Measurements from ENCODE around the gene LRMDA. TPM values are rescaled to one million over a fixed set of nuclear protein-coding genes. Genes with fewer than 3 reads are reported as not detected.

LRMDA gene
- polyA plus RNA-seq, 2 of the 4 experiments (the other 2 are of a cell fraction), result 4.6 to 5.2 TPM

DNA sequence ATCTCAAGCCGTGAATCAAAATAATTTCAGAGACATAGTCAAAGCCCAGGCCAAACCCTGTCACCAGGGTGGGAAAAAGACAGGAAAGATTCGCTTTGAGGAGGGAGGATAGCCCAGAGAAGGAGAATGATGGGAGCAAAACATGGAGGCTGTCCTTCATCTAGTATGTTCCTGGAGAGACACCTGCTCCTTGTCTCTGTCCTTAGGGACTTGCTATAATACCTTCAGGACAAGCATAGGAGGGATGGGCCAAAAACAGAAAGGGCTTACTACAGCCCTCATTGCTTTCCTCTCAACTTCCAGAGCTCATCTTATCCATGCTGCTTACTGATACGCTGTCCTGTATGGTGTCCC lies 593.7 kb downstream of the LRMDA start:
- 55% methylated on average over 3 of the region's 3 CpGs for WGBS (ENCODE audit: missing lambda C conversion rate)

DNA sequence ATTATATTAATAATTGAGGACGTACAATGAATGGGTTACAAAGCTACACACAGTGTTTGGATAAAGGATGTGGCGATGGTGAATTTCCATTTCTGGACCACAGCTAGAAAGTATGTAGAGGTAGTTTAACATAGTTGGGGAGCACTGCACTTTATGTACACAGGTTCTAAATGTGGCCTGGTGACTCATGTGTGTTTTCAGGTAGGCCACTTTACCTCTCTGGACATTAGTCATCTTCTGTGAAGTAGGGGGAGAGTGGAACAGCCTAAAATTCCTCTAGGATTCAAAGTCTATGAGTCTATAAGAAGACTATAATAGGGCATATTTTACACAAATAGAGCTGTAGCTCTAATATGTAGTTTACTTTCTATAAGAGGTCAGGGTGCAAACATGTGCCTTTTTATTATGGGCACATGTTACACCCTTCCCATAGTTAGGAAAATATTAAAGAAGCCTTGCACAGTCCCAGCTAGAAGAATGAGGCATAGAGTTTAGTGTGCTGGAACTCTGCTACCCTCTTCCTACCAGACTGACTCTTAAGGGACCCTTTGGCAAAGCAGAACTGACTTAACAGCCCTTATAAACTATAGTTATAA lies 594.9 kb downstream of the LRMDA start:
- Histone ChIP-seq H3K4me2 (no peak overlapping the region), H3K27ac (no peak overlapping the region), H3K4me1 (no peaks in the 10 kb centered on the region), H3K9me3 (no peaks in the 10 kb centered on the region), H3K4me3 (no peak overlapping the region)
- DNase-seq (ENCODE audit: low read depth in 1 of 2, low spot score in 1 of 2) (no peak), FAIRE-seq (no peak), ATAC-seq (no peak)
- TF ChIP-seq, protein P1, sequence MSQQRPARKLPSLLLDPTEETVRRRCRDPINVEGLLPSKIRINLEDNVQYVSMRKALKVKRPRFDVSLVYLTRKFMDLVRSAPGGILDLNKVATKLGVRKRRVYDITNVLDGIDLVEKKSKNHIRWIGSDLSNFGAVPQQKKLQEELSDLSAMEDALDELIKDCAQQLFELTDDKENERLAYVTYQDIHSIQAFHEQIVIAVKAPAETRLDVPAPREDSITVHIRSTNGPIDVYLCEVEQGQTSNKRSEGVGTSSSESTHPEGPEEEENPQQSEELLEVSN (IDR thresholded peaks at IDR 0.05; ENCODE audit: borderline replicate concordance, low read depth), result no peak
- TF ChIP-seq FOSL2 (IDR thresholded peaks at IDR 0.05) (no peak), FOSL2 (CRISPR knock-in tag; IDR thresholded peaks at IDR 0.05) (peak; percentile 9; the same call in 1 of the 2 replicates)
- ChIA-PET POLR2A (interaction anchor here (0.5 to 1.0 kb wide), 2 partner anchors 9 to 624 kb away, joined by 4 read pairs; partner anchors contain the start of gene ZNF503), CTCF (interaction anchor here (0.7 to 4.7 kb wide), 8 partner anchors 10 to 631 kb away, joined by 3 to 40 read pairs (median 4); partner anchors contain the start of gene ZNF503)
- 83% methylated on average over 2 of the region's 2 CpGs for WGBS (ENCODE audit: missing lambda C conversion rate)

More for the DNA sequence above, 593.7 kb downstream of the LRMDA start:
- ChIA-PET CTCF (interaction anchor here (0.7 to 4.7 kb wide), 2 partner anchors 11 to 517 kb away, joined by 3 to 40 read pairs; no protein-coding TSS in a partner anchor), POLR2A (no interaction called here)
- FAIRE-seq (no peak), ATAC-seq (no peak), DNase-seq (ENCODE audit: low read depth in 1 of 2, low spot score in 1 of 2) (no peak)
- H3K4me2 ChIP-seq, result no peak overlapping the region
- H3K4me3 ChIP-seq, result no peak overlapping the region
- TF ChIP-seq ZSCAN20 (CRISPR knock-in tag; IDR thresholded peaks at IDR 0.05) (no peak), RNF2 (IDR thresholded peaks at IDR 0.05; ENCODE audit: borderline replicate concordance, low read depth) (no peak), KDM5A (IDR thresholded peaks at IDR 0.05) (no peak), SMC3 (IDR thresholded peaks at IDR 0.05) (no peak), CTCF (IDR thresholded peaks at IDR 0.05) (no peak), CBX8 (IDR thresholded peaks at IDR 0.05) (no peak), ZNF302 (CRISPR knock-in tag; IDR thresholded peaks at IDR 0.05) (no peak), ELK1 (IDR thresholded peaks at IDR 0.05; ENCODE audit: low read depth, low read length) (no peak), EHMT2 (IDR thresholded peaks at IDR 0.05; ENCODE audit: low read depth) (no peak), MAFK (IDR thresholded peaks at IDR 0.05; ENCODE audit: partially characterized antibody) (no peak), EHF (CRISPR knock-in tag; IDR thresholded peaks at IDR 0.05) (no peak)
- no peaks in the 10 kb centered on the region for H3K9me3 ChIP-seq
- H3K27ac ChIP-seq, result no peak overlapping the region
- H3K4me1 ChIP-seq, result no peaks in the 10 kb centered on the region

- Histone ChIP-seq H3K27ac (no peak overlapping the region), H3K9me3 (no peaks in the 10 kb centered on the region), H3K4me2 (no peak overlapping the region), H3K4me1 (no peaks in the 10 kb centered on the region), H3K4me3 (no peak overlapping the region)
- ATAC-seq, result 0 out of 6 replicates have a peak, but pooled peaks of 1 of the 2 experiments have one; percentile 62
- 91% methylated on average over 1 of the region's 1 CpG for WGBS (ENCODE audit: missing lambda C conversion rate)
- DNase-seq (ENCODE audit: low read depth in 1 of 2, low spot score in 1 of 2), result peak in 1 of 2 experiments; percentile 16
- FAIRE-seq, result no peak
- ChIA-PET CTCF (interaction anchor here (1.0 to 4.7 kb wide), 6 partner anchors 9 to 632 kb away, joined by 3 to 40 read pairs (median 4); partner anchors contain the start of gene ZNF503), POLR2A (interaction anchor here (1.0 kb wide), 1 partner anchor 625 kb away, joined by 4 read pairs; the partner anchor contains the start of gene ZNF503)
- TF ChIP-seq, protein P1 (IDR thresholded peaks at IDR 0.05; ENCODE audit: borderline replicate concordance, low read depth), result no peak
- no peak for TF ChIP-seq NPAS2 (CRISPR knock-in tag; IDR thresholded peaks at IDR 0.05; ENCODE audit: borderline replicate concordance)
- TF ChIP-seq EHF (CRISPR knock-in tag; IDR thresholded peaks at IDR 0.05), result no peak
- no peak for TF ChIP-seq RAD21 (conservative IDR thresholded peaks at IDR 0.05 in 1 of 2, IDR thresholded peaks at IDR 0.05 in 1 of 2)
- no peak for TF ChIP-seq FOSL2 (IDR thresholded peaks at IDR 0.05)
- no peak for TF ChIP-seq FOSL2 (CRISPR knock-in tag; IDR thresholded peaks at IDR 0.05)
- no peak for TF ChIP-seq SMC3 (IDR thresholded peaks at IDR 0.05)
- TF ChIP-seq RCOR1 (IDR thresholded peaks at IDR 0.05; ENCODE audit: low read depth, low read length), result no peak
- TF ChIP-seq PHF8 (IDR thresholded peaks at IDR 0.05; ENCODE audit: borderline replicate concordance, low read depth), result no peak
- no peak for TF ChIP-seq MYC (IDR thresholded peaks at IDR 0.05; ENCODE audit: borderline replicate concordance, low read length)
- TF ChIP-seq, protein P2, sequence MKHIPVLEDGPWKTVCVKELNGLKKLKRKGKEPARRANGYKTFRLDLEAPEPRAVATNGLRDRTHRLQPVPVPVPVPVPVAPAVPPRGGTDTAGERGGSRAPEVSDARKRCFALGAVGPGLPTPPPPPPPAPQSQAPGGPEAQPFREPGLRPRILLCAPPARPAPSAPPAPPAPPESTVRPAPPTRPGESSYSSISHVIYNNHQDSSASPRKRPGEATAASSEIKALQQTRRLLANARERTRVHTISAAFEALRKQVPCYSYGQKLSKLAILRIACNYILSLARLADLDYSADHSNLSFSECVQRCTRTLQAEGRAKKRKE (CRISPR knock-in tag; IDR thresholded peaks at IDR 0.05; ENCODE audit: low read depth), result no peak
- TF ChIP-seq FOSB (CRISPR knock-in tag; IDR thresholded peaks at IDR 0.05), result no peak
- no peak for TF ChIP-seq KDM5A (IDR thresholded peaks at IDR 0.05)
- no peak for TF ChIP-seq GATA3 (IDR thresholded peaks at IDR 0.05; ENCODE audit: borderline replicate concordance)
Measured at GRCh38 chr10:76026905-76027304, 595.5 kb downstream of the LRMDA start.

Measured in A549 (cell line).